Vagina (tissue), 2 donors: ENCODE results near the gene BMF. TPM values are rescaled to one million over a fixed set of nuclear protein-coding genes. Genes with fewer than 3 reads are reported as not detected.
"Not testable (repeated sequence)": the region's sequence is repeated elsewhere in the genome, so short reads cannot be mapped to it uniquely, and the experiment has no call there.

ENCODE experiments used
- DNase-seq, 2 donors: peaks; one replicate each; pipeline ENCODE4 v3.0.0-alpha.2; 2017; ENCODE audit errors: extremely low spot score in 2 of 2
- H3K27ac ChIP-seq: fragments of 200-600 bp; sonication (generic); one replicate; pipeline ENCODE4 v1.5.1; 2019
- H3K27me3 ChIP-seq: fragments of 200-600 bp; sonication (generic); one replicate; pipeline ENCODE4 v1.5.1; 2019
- H3K36me3 ChIP-seq, 2 donors: fragments of 200-600 bp; sonication (generic); one replicate each; pipeline ENCODE4 v1.5.1; 2017 to 2019
- H3K4me1 ChIP-seq: fragments of 200-600 bp; sonication (generic); one replicate; pipeline ENCODE4 v1.5.1; 2019
- H3K4me3 ChIP-seq, 2 donors: fragments of 200-600 bp; sonication (generic); 1 replicate in 1 of 2; 2 replicates in 1 of 2; pipeline ENCODE4 v1.5.1; 2016 to 2019
- H3K9me3 ChIP-seq: fragments of 200-600 bp; sonication (generic); one replicate; pipeline ENCODE4 v1.5.1; 2019
- POLR2A ChIP-seq, 2 donors: fragments of 450-650 bp; IDR thresholded peaks; one replicate each; pipeline ENCODE4 v1.6.1; 2017; ENCODE audit warnings: antibody characterized with exemption in 2 of 2, mild to moderate bottlenecking in 2 of 2, moderate library complexity in 2 of 2
- POLR2AphosphoS5 ChIP-seq, 2 donors: sonication (generic); formaldehyde crosslinking; IDR thresholded peaks; one replicate each; pipeline ENCODE4 v1.9.0; 2017; ENCODE audit warnings: antibody characterized with exemption in 2 of 2, mild to moderate bottlenecking in 2 of 2, low read depth in 1 of 2; ENCODE audit not compliant: insufficient read depth in 1 of 2
- intact Hi-C: fragments of 100-400 bp; cut with DNase I; formaldehyde crosslinking; loops from one replicate; pipeline ENCODE4 v1.15.1; 2023
- total RNA-seq: library from RNA; depleted of rRNA; stranded (reverse); fragments of >200 nt; gene quantifications from one replicate; pipeline ENCODE4 v1.2.3, GENCODE V29; 2016
- TF ChIP-seq, protein P1 (sequence below), 3 experiments: fragments of 450-650 bp in 2 of 3; fragments of 200-600 bp in 1 of 3; sonication (generic) in 1 of 3; IDR thresholded peaks; one replicate each; pipeline ENCODE4 v1.5.1; 2017 to 2019; ENCODE audit warnings: antibody characterized with exemption in 3 of 3, mild to moderate bottlenecking in 2 of 3, moderate library complexity in 2 of 3

BMF gene
- total RNA-seq, 1 donor from 2014 or later, result 2.9 TPM

DNA sequence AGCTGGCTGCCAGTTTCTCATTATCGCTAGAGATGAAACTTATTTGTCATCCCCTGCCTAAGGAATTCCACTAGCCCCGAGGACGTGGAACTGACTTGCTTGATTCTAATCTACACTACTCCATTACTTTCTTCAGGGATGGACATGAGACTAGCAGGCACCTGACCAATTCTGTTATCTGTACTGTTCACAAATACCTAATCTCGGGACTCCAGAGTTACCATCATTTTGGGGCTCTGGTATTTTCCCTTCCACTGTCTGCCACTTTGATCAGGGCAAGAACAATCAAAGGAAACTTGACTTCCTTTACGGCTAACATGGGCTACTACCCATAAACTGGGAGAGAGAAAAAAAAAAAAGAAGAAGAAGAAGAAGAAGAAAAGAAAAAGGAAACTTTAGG lies 27.8 kb downstream of the BMF start:
- intact Hi-C loops, result no loop called here
- Histone ChIP-seq H3K9me3 (no peaks in the 10 kb centered on the region), H3K4me3 (no peak overlapping the region), H3K4me1 (peaks cover 34% of the 10 kb centered on the region), H3K36me3 (no peaks in the 10 kb centered on the region), H3K27me3 (no peaks in the 10 kb centered on the region), H3K27ac (peak overlapping the region; percentile 47)
- TF ChIP-seq, protein P1, sequence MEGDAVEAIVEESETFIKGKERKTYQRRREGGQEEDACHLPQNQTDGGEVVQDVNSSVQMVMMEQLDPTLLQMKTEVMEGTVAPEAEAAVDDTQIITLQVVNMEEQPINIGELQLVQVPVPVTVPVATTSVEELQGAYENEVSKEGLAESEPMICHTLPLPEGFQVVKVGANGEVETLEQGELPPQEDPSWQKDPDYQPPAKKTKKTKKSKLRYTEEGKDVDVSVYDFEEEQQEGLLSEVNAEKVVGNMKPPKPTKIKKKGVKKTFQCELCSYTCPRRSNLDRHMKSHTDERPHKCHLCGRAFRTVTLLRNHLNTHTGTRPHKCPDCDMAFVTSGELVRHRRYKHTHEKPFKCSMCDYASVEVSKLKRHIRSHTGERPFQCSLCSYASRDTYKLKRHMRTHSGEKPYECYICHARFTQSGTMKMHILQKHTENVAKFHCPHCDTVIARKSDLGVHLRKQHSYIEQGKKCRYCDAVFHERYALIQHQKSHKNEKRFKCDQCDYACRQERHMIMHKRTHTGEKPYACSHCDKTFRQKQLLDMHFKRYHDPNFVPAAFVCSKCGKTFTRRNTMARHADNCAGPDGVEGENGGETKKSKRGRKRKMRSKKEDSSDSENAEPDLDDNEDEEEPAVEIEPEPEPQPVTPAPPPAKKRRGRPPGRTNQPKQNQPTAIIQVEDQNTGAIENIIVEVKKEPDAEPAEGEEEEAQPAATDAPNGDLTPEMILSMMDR (IDR thresholded peaks at IDR 0.05), result no peak
- no peak for TF ChIP-seq POLR2A (IDR thresholded peaks at IDR 0.05)
- no peak for TF ChIP-seq POLR2AphosphoS5 (IDR thresholded peaks at IDR 0.05; ENCODE audit: insufficient read depth in 1 of 2, low read depth in 1 of 2)
- DNase-seq, result no peak

DNA sequence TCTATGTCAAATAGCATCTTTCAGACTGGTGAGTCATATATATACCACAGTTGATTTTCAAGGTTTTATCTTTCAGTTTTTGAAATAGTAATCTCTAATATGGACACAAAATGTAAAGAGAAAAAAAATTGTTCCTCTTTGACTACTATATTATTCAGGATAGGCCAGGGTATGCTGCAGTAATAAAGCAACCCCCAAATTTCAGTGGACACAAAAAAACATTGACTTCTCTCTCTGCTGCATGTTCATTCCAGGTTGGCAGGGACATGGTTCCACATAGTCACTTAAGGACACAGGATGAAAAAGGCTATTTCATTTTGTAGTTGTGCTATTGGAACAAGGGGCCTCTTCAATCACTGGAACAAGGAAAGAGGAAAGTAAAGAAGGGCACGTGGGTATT lies 28.6 kb downstream of the BMF start:
- H3K9me3 ChIP-seq, result no peaks in the 10 kb centered on the region
- TF ChIP-seq POLR2A (IDR thresholded peaks at IDR 0.05) (no peak), POLR2AphosphoS5 (IDR thresholded peaks at IDR 0.05; ENCODE audit: insufficient read depth in 1 of 2, low read depth in 1 of 2) (no peak)
- TF ChIP-seq, protein P1 (IDR thresholded peaks at IDR 0.05), result no peak
- no peak for DNase-seq
- H3K4me1 ChIP-seq, result peaks cover 34% of the 10 kb centered on the region
- peak overlapping the region; percentile 47 for H3K27ac ChIP-seq
- H3K36me3 ChIP-seq, result no peaks in the 10 kb centered on the region
- no peak overlapping the region for H3K4me3 ChIP-seq
- H3K27me3 ChIP-seq, result no peaks in the 10 kb centered on the region
- intact Hi-C loops, result no loop called here

DNA sequence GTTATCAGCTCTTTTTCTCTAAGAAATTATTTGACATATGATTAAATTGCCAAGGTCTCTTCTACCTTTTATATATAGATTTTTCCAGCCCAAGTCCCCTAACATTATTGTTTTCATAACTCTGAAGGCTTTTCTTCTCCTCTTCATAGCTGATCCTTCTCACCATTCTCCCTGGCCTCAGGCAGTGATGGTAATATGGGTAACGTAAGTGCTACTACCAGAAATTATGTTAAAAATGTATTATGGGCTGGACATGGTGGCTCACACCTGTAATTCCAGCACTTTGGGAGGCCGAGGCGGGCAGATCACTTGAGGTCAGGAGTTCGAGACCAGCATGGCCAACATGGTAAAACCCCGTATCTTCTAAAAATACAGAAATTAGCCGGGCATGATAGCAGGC lies 29.2 kb downstream of the BMF start:
- DNase-seq, result no peak
- intact Hi-C loops, result no loop called here
- H3K27me3 ChIP-seq, result no peaks in the 10 kb centered on the region
- no peaks in the 10 kb centered on the region for H3K9me3 ChIP-seq
- H3K27ac ChIP-seq, result no peak overlapping the region
- peaks cover 35% of the 10 kb centered on the region for H3K4me1 ChIP-seq
- H3K36me3 ChIP-seq, result no peaks in the 10 kb centered on the region
- H3K4me3 ChIP-seq, result no peak overlapping the region
- TF ChIP-seq POLR2AphosphoS5 (IDR thresholded peaks at IDR 0.05; ENCODE audit: insufficient read depth in 1 of 2, low read depth in 1 of 2), result no peak

DNA sequence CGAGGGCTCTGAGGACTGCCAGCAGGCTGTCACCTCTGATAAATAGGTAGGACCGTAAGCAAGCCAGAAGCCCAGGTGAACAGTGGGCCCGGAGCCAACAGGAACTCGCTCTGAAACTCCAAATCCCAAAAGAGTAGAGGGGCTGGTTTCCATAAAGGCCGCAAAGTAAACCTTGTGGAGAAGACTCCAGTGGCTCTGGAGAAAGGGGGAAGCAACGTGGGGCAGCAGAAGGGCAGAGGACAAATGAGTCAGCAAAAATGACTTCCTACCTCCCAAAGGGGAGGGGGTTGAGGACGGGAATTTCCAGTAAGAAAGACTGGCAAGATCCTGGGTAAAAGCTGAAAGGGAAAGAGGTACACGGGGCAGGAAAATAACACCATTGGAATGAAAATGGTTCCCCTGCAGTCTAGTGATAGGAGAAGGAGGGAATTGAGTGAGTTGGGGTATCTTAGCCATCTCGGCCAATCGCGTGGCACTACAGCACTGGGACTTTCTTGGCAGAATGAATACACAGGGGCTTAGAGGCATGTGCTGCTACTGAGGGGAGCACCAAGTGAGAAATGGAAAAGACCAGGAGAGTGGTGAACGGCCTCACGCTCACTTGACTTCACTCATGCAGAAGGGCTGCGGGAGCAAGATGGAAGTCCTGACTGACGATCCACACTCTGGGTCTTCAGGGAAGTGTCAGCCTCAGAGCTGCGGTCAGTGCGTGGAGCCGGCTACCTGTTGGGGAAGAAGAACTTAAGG lies 33.2 kb downstream of the BMF start:
- TF ChIP-seq, protein P1 (IDR thresholded peaks at IDR 0.05), result no peak
- TF ChIP-seq POLR2AphosphoS5 (IDR thresholded peaks at IDR 0.05; ENCODE audit: insufficient read depth in 1 of 2, low read depth in 1 of 2), result no peak
- no peaks in the 10 kb centered on the region for H3K36me3 ChIP-seq
- no peak overlapping the region for H3K4me3 ChIP-seq
- H3K27me3 ChIP-seq, result no peaks in the 10 kb centered on the region
- H3K9me3 ChIP-seq, result no peaks in the 10 kb centered on the region
- no peak overlapping the region for H3K27ac ChIP-seq
- DNase-seq, result no peak
- intact Hi-C loops, result no loop called here
- peaks cover 11% of the 10 kb centered on the region for H3K4me1 ChIP-seq

DNA sequence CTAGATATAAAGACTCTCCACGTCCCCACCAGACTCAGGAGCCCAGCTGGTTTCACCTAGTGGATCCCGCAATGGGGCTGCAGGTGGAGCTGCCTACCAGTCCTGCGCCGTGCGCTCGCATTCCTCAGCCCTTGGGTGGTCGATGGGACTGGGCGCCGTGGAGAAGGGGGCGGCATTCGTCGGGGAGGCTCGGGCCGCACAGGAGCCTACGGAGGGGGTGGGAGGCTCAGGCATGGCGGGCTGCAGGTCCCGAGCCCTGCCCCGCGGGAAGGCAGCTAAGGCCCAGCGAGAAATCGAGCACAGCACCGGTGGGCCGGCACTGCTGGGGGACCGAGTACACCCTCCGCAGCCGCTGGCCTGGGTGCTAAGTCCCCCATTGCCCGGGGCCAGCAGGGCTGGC lies 34.0 kb downstream of the BMF start:
- DNase-seq, intact Hi-C loops, H3K36me3 ChIP-seq, H3K27ac ChIP-seq, H3K9me3 ChIP-seq, H3K27me3 ChIP-seq, H3K4me3 ChIP-seq: not testable (repeated sequence)
- H3K4me1 ChIP-seq, result peaks cover 16% of the 10 kb centered on the region

GRCh38 chr15:40073716-40074490 lies 34.8 kb downstream of the BMF start:
- H3K4me3 ChIP-seq, H3K36me3 ChIP-seq, H3K27ac ChIP-seq, DNase-seq, intact Hi-C loops, H3K27me3 ChIP-seq, H3K9me3 ChIP-seq: not testable (repeated sequence)
- H3K4me1 ChIP-seq, result peaks cover 23% of the 10 kb centered on the region
